DMS153 (cell line): ENCODE data around the gene MVB12A.

Experiments used
- DNase-seq: peaks from one replicate; lab custom pipeline; 2025; lab: John Stamatoyannopoulos, UW

The MVB12A gene

GRCh38 chr19:17473041-17473440 is 53.2 kb downstream of the MVB12A start:
- DNase-seq, result no peak
